Right hindlimb (tissue), 1 donor: ENCODE data around the gene SLC10A3.

Source experiments
- DNase-seq: peaks from one replicate; pipeline ENCODE4 v3.0.0-alpha.2; 2018

SLC10A3 gene

GRCh38 chrX:154481911-154482601 lies 8.4 kb downstream of the SLC10A3 start:
- no peak for DNase-seq

- no peak for DNase-seq
These were observed 9.2 kb downstream of the SLC10A3 start for GRCh38 chrX:154481195-154481594.

GRCh38 chrX:154478728-154479622 lies 11.5 kb downstream of the SLC10A3 start, which contains the start of gene LAGE3:
Gene LAGE3 (minus strand): TSS chrX:154479281. CDS start chrX:154478915, 366 bp downstream.
- peak; percentile 93 for DNase-seq

- DNase-seq, result no peak
These were observed 12.4 kb downstream of the SLC10A3 start for GRCh38 chrX:154477891-154478477.

DNA sequence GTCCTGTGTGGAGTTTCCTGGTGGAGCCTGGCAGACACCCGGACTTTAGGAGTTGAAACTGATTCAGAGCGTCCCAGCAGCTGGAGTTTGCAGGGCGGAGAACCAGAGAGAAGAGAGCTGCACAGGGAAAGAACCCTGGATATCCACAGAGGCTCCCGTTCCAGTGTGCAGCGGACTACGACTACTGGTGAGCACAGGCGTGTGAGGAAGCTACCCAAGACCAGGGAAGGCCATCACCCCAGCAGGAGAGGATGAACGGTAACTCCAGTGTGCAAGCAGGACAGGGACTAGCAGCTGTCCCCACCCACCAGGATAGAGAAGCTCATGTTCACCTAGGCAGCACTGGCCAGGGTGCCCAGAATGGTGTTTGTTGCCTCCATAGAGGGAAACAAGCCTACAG lies 13.6 kb downstream of the SLC10A3 start:
- DNase-seq, result no peak

DNA sequence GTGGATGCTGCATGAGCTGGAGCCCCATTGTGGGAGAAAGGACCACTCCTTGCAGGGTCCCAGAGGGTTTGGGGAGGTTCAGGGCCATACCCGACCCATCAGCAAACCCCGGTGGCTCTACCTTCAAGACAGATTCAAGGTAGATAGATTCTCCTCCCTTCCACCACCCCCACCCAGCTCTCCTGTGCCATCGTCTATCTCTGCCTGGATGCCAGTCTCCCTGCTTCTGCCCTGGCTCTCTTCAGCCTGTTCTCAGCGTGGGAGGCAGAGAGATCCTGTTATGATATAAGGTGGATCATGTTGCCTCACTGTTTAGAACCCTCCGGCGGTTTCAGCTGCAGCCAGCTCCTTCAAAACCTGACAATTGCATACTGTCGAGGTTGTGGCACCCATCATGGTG lies 16.7 kb downstream of the SLC10A3 start:
- DNase-seq, result no peak

- no peak for DNase-seq
These were observed 17.5 kb downstream of the SLC10A3 start for GRCh38 chrX:154472685-154473632.

DNA sequence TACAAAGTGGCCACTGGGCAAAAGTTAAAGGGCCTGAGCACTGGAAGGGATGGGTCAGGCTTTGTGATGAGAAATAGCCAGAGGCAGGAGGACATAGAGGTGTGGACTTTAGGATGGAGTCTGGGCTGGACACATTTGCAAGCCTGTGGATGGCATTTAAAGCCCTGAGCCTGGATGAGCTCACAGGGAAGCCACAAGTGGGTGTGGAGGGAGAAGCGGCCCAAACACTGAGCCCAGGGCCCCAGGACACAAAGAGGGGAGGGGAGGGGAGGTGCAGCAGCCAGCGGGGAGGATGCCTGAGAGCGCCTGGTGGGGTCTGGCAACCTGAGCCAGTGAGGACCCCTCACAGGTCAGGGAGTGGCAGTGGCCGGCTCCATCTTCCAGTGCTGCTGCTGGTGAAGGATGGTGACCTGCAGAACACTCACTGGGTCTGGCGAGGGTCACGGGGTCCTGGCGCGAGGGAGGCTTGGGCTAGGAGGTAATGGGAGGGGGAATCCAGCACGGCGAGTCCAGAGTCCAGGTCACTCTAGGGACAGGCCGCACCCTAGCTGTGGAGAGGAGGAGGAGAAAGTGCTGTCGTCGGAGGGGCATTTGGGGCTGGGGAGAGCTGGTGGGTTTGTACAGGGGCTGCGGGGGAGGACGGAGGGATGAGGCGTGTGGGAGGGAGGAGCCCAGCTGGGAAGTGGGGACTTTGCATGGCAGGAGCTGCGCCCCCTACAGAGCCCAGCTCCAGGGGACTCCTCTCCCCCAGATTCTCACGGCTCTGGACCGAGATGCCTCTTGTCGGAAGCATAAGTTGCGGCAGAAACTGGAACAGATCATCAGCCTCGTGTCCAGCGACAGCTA lies 18.4 kb downstream of the SLC10A3 start:
- DNase-seq, result no peak

DNA sequence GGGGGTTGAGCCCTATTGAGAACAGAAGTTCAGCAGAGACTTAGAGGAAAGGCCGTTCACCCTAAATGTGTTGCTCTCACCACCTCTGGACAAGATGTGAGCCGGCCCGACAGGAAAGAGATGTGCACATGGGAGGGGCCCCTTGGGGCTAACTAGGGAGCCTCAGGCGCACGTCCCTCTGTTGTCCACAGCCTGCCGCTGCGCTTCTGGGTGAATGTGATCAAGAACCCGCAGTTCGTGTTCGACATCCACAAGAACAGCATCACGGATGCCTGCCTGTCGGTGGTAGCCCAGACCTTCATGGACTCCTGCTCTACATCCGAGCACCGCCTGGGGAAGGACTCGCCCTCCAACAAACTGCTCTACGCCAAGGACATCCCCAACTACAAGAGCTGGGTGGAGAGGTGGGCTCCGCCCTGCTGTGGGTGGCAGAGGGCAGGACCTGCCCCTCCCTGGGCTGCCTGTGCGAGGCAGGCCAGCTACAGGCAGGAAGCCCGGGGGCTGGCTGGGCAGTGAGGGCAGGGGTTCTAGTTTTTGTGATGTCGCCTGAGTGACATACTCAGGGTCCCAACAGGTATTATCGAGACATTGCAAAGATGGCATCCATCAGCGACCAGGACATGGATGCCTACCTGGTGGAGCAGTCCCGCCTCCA lies 19.4 kb downstream of the SLC10A3 start:
- DNase-seq, result no peak

DNA sequence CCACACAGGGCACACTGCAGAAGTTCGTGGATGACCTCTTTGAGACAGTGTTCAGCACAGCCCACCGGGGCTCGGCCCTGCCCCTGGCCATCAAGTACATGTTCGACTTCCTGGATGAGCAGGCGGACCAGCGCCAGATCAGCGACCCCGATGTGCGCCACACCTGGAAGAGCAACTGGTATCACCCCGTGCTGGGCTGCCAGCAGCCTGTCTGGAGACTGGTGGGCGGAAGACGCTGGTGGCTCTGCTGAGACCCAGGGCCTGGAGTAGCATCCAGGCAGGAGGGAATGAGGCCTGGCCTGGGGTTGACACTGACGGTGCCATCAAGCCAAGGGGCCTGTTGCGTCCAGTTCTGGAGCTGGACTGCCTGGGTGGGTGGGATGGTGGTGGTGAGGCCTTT lies 20.0 kb downstream of the SLC10A3 start:
- DNase-seq, result no peak

DNA sequence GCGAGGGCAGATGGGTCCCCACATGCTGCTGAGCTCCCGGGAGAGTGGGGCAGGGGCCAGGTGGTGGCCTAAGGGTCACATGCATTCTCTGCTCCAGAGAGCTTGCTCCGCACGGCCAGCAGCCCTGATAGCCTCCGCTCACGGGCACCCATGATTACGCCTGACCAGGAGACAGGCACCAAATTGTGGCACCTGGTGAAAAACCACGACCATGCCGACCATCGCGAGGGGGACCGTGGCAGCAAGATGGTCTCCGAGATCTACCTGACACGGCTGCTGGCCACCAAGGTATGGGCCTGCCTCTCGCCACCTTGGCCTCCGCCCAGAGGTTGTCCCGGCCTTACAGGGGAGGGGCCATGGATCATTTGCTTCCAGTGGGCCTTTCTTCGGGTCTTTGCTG lies 20.5 kb downstream of the SLC10A3 start:
- DNase-seq, result no peak

GRCh38 chrX:154469114-154469513 lies 21.3 kb downstream of the SLC10A3 start:
- no peak for DNase-seq

- DNase-seq, result no peak
These were observed 22.2 kb downstream of the SLC10A3 start for GRCh38 chrX:154468217-154468616.

DNA sequence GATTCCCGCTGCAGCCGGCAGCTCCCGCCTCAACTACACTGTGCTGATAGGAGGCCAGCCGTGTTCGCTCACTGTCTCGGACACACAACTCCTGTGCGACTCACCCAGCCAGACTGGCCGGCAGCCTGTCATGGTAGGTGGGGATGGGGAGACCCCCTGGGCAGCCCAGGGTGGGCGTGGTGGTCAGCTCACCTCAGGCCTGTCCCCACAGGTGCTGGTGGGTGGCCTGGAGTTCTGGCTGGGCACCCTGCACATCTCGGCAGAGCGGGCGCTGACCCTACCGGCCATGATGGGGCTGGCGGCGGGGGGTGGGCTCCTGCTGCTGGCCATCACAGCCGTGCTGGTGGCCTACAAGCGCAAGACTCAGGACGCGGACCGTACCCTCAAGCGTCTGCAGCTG lies 22.9 kb downstream of the SLC10A3 start:
- no peak for DNase-seq

DNA sequence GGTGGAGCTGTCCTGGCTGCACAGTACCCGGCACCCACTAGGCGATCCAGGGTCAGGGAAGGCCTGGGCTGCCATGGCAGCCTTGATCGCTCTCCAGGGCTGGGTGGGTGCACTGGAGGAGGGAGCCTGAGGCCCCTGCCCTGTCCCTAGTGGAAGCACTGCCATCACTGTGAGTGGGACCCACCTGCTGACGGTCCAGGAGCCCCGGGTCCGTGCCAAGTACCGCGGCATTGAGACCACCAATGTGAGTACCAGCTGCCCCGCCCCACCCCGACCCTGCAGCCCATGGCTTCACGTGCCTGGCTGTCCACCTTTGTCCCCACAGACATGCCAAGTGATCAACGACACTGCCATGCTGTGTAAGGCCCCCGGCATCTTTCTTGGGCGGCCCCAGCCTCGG lies 23.5 kb downstream of the SLC10A3 start:
- no peak for DNase-seq

- DNase-seq, result no peak
These were observed 24.4 kb downstream of the SLC10A3 start for GRCh38 chrX:154466036-154466435.

- no peak for DNase-seq
These were observed 24.8 kb downstream of the SLC10A3 start for GRCh38 chrX:154465601-154466000.

DNA sequence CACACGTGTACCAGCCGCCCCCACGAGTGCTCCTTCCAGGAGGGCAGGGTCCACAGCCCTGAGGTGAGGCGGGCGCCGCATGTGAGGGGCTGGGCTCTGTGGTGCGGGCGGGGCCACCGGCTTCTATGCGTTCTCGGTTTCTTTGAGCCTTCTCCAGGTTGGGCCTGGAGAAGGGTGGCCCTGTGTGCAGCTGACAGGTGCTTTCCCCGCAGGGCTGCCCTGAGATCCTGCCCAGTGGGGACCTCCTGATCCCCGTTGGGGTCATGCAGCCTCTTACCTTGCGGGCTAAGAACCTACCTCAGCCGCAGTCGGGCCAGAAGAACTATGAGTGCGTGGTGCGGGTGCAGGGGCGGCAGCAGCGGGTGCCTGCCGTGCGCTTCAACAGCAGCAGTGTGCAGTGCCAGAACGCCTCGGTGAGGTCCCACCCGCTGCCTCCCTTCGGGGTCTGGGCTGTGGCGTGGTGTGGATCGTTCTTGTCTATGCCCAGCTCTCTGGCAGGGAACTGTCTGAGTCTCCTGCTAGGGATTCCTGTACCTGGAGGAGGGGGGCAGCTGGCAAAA lies 25.5 kb downstream of the SLC10A3 start:
- no peak for DNase-seq

DNA sequence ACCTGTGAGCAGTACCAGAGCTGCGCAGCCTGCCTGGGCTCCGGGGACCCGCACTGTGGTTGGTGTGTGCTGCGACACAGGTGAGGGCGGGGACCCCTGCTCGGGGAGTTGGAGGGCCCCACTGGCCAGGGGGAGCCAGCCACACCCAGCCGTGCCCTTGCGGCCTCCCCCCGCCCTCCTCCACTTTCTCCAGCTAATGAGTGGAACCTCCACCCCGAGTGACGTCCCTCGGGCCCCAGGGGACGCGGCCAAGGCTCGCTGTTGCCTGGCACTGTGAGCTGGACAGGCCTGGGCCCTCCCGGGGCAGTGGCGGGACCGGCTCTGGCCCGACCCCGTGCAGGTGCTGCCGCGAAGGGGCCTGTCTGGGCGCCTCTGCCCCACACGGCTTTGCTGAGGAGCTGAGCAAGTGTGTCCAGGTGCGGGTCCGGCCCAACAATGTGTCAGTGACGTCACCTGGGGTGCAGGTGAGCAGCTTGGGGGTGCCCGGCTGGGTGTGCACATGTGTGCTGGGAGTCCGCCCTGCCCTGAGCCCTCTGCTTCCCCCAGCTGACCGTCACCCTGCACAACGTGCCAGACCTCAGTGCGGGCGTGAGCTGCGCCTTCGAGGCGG lies 26.7 kb downstream of the SLC10A3 start:
- DNase-seq, result no peak

GRCh38 chrX:154462396-154462795 lies 28.0 kb downstream of the SLC10A3 start:
- no peak for DNase-seq
